NOMO-1 treated with DMSO at 0.1 percent for 48 hours (cell line): ENCODE measurements around the gene MDFI.

Source experiments
- DNase-seq: peaks from one replicate; lab custom pipeline; 2025; ENCODE audit not compliant: unreplicated experiment; lab: John Stamatoyannopoulos, UW

Gene MDFI

GRCh38 chr6:41638002-41638934 is at the start of gene MDFI:
TSS of gene MDFI (plus strand) at chr6:41638468. CDS start at chr6:41638750, 282 bp downstream.
- DNase-seq: no peak

- DNase-seq: no peak
Measured at GRCh38 chr6:41589223-41589622, 49.0 kb upstream of the MDFI start.

- no peak for DNase-seq
Measured at GRCh38 chr6:41589636-41590622, 48.3 kb upstream of the MDFI start.

- DNase-seq: no peak
Measured at GRCh38 chr6:41591122-41591521, 47.1 kb upstream of the MDFI start.

GRCh38 chr6:41591859-41592502 is 46.3 kb upstream of the MDFI start:
- peak; percentile 44 for DNase-seq

GRCh38 chr6:41593406-41593805 is 44.9 kb upstream of the MDFI start:
- DNase-seq: no peak

GRCh38 chr6:41593839-41594238 is 44.4 kb upstream of the MDFI start:
- no peak for DNase-seq

- no peak for DNase-seq
Measured at GRCh38 chr6:41594326-41594725, 43.9 kb upstream of the MDFI start.

GRCh38 chr6:41594766-41595165 is 43.5 kb upstream of the MDFI start:
- no peak for DNase-seq

- no peak for DNase-seq
Measured at GRCh38 chr6:41595166-41595565, 43.1 kb upstream of the MDFI start.

GRCh38 chr6:41596096-41596685 is 42.1 kb upstream of the MDFI start:
- no peak for DNase-seq

GRCh38 chr6:41596807-41597206 is 41.5 kb upstream of the MDFI start:
- DNase-seq: no peak

- no peak for DNase-seq
Measured at GRCh38 chr6:41597246-41598000, 40.8 kb upstream of the MDFI start.

- DNase-seq: no peak
Measured at GRCh38 chr6:41598670-41599014, 39.6 kb upstream of the MDFI start.

GRCh38 chr6:41599015-41599851 is 39.0 kb upstream of the MDFI start:
- DNase-seq: no peak

GRCh38 chr6:41599852-41600445 is 38.3 kb upstream of the MDFI start:
- DNase-seq: no peak

GRCh38 chr6:41600499-41601247 is 37.6 kb upstream of the MDFI start:
- no peak for DNase-seq

GRCh38 chr6:41601248-41601549 is 37.1 kb upstream of the MDFI start:
- DNase-seq: no peak
